ENCODE measurements around the gene SYTL4.

DNA sequence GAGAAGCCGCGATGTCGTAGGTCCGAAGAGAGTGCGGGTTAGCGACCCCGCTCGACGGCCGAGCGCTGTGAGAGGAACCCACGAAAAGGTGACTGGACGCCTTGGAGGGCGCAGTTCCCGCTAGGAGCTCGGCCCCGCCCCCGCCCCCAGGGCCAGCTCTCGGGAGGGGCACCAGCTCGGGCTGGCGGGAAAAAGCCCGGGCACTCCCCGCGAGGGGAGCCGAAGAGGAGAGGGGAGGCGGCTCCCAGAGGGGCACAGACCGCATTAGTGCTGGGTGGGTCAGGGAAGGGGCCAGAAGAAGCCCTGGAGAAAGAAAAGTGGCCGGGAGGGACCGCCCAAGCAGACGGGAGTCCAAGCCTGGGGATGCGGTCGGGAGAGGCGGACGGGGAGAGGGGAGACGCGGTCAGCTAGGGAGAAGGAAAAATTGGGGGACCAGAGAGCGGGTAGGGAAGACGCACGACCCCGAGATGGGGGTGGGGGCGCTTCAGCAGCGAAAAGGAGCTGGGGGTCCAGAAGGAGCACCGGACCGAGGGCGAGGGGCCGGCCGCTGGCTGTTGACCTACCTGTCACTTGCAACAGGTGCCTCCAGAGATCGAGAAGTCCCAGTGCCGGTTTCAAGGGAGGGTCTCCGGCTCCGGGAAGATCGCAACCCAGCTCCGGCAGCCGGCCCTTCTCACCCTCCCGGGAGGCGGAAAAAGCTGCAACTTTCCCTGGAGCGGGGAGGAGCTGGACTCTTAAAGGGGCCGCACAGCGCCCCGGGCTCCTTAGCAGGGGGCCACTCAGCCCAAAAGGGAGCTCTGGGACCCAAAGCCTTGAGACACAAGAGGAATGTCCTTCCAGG, at the start of gene SYTL4:
- TF ChIP-seq, protein P1, sequence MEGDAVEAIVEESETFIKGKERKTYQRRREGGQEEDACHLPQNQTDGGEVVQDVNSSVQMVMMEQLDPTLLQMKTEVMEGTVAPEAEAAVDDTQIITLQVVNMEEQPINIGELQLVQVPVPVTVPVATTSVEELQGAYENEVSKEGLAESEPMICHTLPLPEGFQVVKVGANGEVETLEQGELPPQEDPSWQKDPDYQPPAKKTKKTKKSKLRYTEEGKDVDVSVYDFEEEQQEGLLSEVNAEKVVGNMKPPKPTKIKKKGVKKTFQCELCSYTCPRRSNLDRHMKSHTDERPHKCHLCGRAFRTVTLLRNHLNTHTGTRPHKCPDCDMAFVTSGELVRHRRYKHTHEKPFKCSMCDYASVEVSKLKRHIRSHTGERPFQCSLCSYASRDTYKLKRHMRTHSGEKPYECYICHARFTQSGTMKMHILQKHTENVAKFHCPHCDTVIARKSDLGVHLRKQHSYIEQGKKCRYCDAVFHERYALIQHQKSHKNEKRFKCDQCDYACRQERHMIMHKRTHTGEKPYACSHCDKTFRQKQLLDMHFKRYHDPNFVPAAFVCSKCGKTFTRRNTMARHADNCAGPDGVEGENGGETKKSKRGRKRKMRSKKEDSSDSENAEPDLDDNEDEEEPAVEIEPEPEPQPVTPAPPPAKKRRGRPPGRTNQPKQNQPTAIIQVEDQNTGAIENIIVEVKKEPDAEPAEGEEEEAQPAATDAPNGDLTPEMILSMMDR (IDR thresholded peaks at IDR 0.05), result no peak
- TF ChIP-seq POLR2A (IDR thresholded peaks at IDR 0.05), result no peak

Data from adrenal gland (tissue), 5 donors.